Loucy (cell line): ENCODE results near the gene OLFM1.

Experiments used
- EZH2phosphoT487 ChIP-seq: fragments of 200-600 bp; IDR thresholded peaks from 2 replicates; pipeline ENCODE4 v1.6.1; 2018; ENCODE audit warnings: antibody characterized with exemption, mild to moderate bottlenecking, moderate library complexity, borderline replicate concordance
- TF ChIP-seq, protein P1 (sequence below): fragments of 200-600 bp; sonication (generic); conservative IDR thresholded peaks from 2 replicates; pipeline ENCODE4 v1.5.1; 2014; ENCODE audit warnings: mild to moderate bottlenecking, antibody characterized with exemption, low read length

- TF ChIP-seq, protein P1, sequence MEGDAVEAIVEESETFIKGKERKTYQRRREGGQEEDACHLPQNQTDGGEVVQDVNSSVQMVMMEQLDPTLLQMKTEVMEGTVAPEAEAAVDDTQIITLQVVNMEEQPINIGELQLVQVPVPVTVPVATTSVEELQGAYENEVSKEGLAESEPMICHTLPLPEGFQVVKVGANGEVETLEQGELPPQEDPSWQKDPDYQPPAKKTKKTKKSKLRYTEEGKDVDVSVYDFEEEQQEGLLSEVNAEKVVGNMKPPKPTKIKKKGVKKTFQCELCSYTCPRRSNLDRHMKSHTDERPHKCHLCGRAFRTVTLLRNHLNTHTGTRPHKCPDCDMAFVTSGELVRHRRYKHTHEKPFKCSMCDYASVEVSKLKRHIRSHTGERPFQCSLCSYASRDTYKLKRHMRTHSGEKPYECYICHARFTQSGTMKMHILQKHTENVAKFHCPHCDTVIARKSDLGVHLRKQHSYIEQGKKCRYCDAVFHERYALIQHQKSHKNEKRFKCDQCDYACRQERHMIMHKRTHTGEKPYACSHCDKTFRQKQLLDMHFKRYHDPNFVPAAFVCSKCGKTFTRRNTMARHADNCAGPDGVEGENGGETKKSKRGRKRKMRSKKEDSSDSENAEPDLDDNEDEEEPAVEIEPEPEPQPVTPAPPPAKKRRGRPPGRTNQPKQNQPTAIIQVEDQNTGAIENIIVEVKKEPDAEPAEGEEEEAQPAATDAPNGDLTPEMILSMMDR: no peak
- no peak for TF ChIP-seq EZH2phosphoT487
Measured at GRCh38 chr9:135076876-135077430, 10.5 kb upstream of the OLFM1 start.
